NB4 (cell line): Measurements from ENCODE around the gene SELENOT.

Source experiments
- DNase-seq: peaks from one replicate; pipeline ENCODE4 v3.0.0; 2010; ENCODE audit warnings: low read depth
- H3K4me3 ChIP-seq: one replicate; pipeline ENCODE4 v1.5.1; 2011; ENCODE audit warnings: mild to moderate bottlenecking, low read depth, low read length, moderate library complexity
- CTCF ChIP-seq: IDR thresholded peaks from one replicate; pipeline ENCODE4 v1.5.1; 2012; ENCODE audit warnings: low read depth, low read length
- MAX ChIP-seq: IDR thresholded peaks from 2 replicates; pipeline ENCODE4 v1.6.1; 2011; ENCODE audit warnings: low read depth, low read length
- MYC ChIP-seq: IDR thresholded peaks from 2 replicates; pipeline ENCODE4 v1.6.1; 2011; ENCODE audit warnings: low read depth, low read length
- POLR2A ChIP-seq: IDR thresholded peaks from 2 replicates; pipeline ENCODE4 v1.6.1; 2011; ENCODE audit warnings: mild to moderate bottlenecking; ENCODE audit not compliant: insufficient read length; ENCODE audit errors: extremely low read depth

SELENOT gene

GRCh38 chr3:150567328-150567727, 35.8 kb upstream of the SELENOT start:
- H3K4me3 ChIP-seq, result no peak overlapping the region
- no peak for DNase-seq
- TF ChIP-seq POLR2A, result no peak
- no peak for TF ChIP-seq MYC
- no peak for TF ChIP-seq MAX
- TF ChIP-seq CTCF, result no peak

- no peak for TF ChIP-seq MAX
- H3K4me3 ChIP-seq, result no peak overlapping the region
- DNase-seq, result peak; percentile 6
These were observed 25.3 kb upstream of the SELENOT start for GRCh38 chr3:150577855-150578254.

GRCh38 chr3:150581174-150581573, 21.9 kb upstream of the SELENOT start:
- H3K4me3 ChIP-seq, result no peak overlapping the region
- no peak for TF ChIP-seq MYC
- no peak for TF ChIP-seq MAX
- no peak for TF ChIP-seq CTCF
- TF ChIP-seq POLR2A, result no peak
- DNase-seq, result no peak

- no peak overlapping the region for H3K4me3 ChIP-seq
- no peak for DNase-seq
- TF ChIP-seq CTCF, result no peak
- no peak for TF ChIP-seq MYC
- TF ChIP-seq MAX, result no peak
- no peak for TF ChIP-seq POLR2A
These were observed 20.5 kb upstream of the SELENOT start for GRCh38 chr3:150582620-150583019.

- TF ChIP-seq POLR2A, result no peak
- TF ChIP-seq CTCF, result no peak
- no peak for TF ChIP-seq MYC
- no peak for TF ChIP-seq MAX
- no peak for DNase-seq
- H3K4me3 ChIP-seq, result no peak overlapping the region
These were observed 20.1 kb upstream of the SELENOT start for GRCh38 chr3:150583028-150583427.

- no peak for DNase-seq
- H3K4me3 ChIP-seq, result no peak overlapping the region
- no peak for TF ChIP-seq MYC
- TF ChIP-seq MAX, result no peak
- TF ChIP-seq CTCF, result no peak
- TF ChIP-seq POLR2A, result no peak
These were observed 14.9 kb upstream of the SELENOT start for GRCh38 chr3:150588027-150588830.
